Loucy (cell line): Measurements from ENCODE around the gene PFKFB2.

Source experiments
- H2AFZ ChIP-seq: fragments of 200-600 bp; sonication (generic); 2 replicates; pipeline ENCODE4 v1.6.0; 2016; ENCODE audit warnings: antibody characterized with exemption, mild to moderate bottlenecking, low read length, moderate library complexity
- H3F3A ChIP-seq: fragments of 200-600 bp; 2 replicates; pipeline ENCODE4 v1.6.0; 2016; ENCODE audit warnings: antibody characterized with exemption, low read depth, mild to moderate bottlenecking
- H3K27me3 ChIP-seq: fragments of 200-600 bp; sonication (generic); 2 replicates; pipeline ENCODE4 v1.6.1; 2014; ENCODE audit warnings: low read length, mild to moderate bottlenecking; ENCODE audit not compliant: insufficient read depth, poor library complexity, severe bottlenecking
- H3K36me3 ChIP-seq: fragments of 200-600 bp; sonication (generic); 2 replicates; pipeline ENCODE4 v1.6.1; 2016; ENCODE audit warnings: low read length; ENCODE audit not compliant: insufficient read depth
- H3K4me1 ChIP-seq: fragments of 200-600 bp; sonication (generic); 2 replicates; pipeline ENCODE4 v1.5.1; 2014; ENCODE audit warnings: low read length, mild to moderate bottlenecking; ENCODE audit not compliant: insufficient read depth, poor library complexity, severe bottlenecking
- H3K4me2 ChIP-seq: fragments of 200-600 bp; sonication (generic); 2 replicates; pipeline ENCODE4 v1.6.0; 2014; ENCODE audit warnings: antibody characterized with exemption, low read length, low read depth, mild to moderate bottlenecking; ENCODE audit not compliant: poor library complexity, severe bottlenecking
- H3K4me3 ChIP-seq: fragments of 200-600 bp; sonication (generic); 2 replicates; pipeline ENCODE4 v1.5.1; 2014; ENCODE audit warnings: low read length, mild to moderate bottlenecking, mixed read lengths; ENCODE audit not compliant: poor library complexity, severe bottlenecking
- H3K79me2 ChIP-seq: fragments of 200-600 bp; sonication (generic); 2 replicates; pipeline ENCODE4 v1.6.1; 2014; ENCODE audit warnings: low read length; ENCODE audit not compliant: insufficient read depth
- H3K9ac ChIP-seq: fragments of 200-600 bp; sonication (generic); 2 replicates; pipeline ENCODE4 v1.6.0; 2014; ENCODE audit warnings: mild to moderate bottlenecking, low read depth, low read length, moderate library complexity; ENCODE audit not compliant: poor library complexity, severe bottlenecking
- H3K9me2 ChIP-seq: fragments of 200-600 bp; sonication (generic); replicated peaks from 2 replicates; pipeline ENCODE4 v1.6.1; 2016; ENCODE audit warnings: low read depth, low read length, mixed read lengths
- H3K9me3 ChIP-seq: fragments of 200-600 bp; sonication (generic); 2 replicates; pipeline ENCODE4 v1.6.1; 2014; ENCODE audit warnings: mild to moderate bottlenecking, antibody characterized with exemption, low read length, low read depth; ENCODE audit not compliant: insufficient read depth
- H4K20me1 ChIP-seq: fragments of 200-600 bp; sonication (generic); 2 replicates; pipeline ENCODE4 v1.6.0; 2014; ENCODE audit warnings: antibody characterized with exemption, low read length, mild to moderate bottlenecking; ENCODE audit not compliant: insufficient read depth, poor library complexity, severe bottlenecking
- CTCF ChIP-seq: fragments of 200-600 bp; sonication (generic); conservative IDR thresholded peaks from 2 replicates; pipeline ENCODE4 v1.5.1; 2014; ENCODE audit warnings: mild to moderate bottlenecking, antibody characterized with exemption, low read length
- EZH2phosphoT487 ChIP-seq: fragments of 200-600 bp; IDR thresholded peaks from 2 replicates; pipeline ENCODE4 v1.6.1; 2018; ENCODE audit warnings: antibody characterized with exemption, mild to moderate bottlenecking, moderate library complexity, borderline replicate concordance

PFKFB2 gene

DNA sequence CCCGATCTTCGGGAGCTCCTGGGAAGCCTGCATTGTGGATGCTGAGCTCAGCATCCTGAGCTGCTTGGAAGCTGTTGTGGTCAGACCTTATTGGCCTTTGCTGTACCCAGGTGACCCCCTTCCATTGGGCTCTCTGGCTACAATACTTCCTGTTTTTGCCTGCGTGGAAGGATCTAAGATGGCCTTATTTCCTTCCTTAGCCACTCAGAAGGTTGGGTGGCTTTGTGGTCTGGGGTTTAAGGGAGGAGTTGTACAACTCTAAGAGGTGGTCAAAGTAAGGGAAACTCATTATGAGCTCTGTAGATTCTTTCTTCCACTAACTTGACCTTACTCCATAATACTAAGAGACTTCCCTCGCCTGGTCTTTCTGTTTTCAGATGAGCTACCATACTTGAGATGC, 17.7 kb downstream of the PFKFB2 start:
- H3K36me3 ChIP-seq, result no peaks in the 10 kb centered on the region
- H3F3A ChIP-seq, result no peaks in the 10 kb centered on the region
- no peaks in the 10 kb centered on the region for H4K20me1 ChIP-seq
- H3K27me3 ChIP-seq, result no peaks in the 10 kb centered on the region
- H2AFZ ChIP-seq, result peak overlapping the region; percentile 49
- H3K9me3 ChIP-seq, result no peaks in the 10 kb centered on the region
- no peaks in the 10 kb centered on the region for H3K9me2 ChIP-seq
- H3K4me1 ChIP-seq, result peaks cover 22% of the 10 kb centered on the region
- peak overlapping the region; percentile 47 for H3K4me2 ChIP-seq
- no peak overlapping the region for H3K9ac ChIP-seq
- H3K4me3 ChIP-seq, result peak overlapping the region; percentile 12
- TF ChIP-seq CTCF, result no peak
- TF ChIP-seq EZH2phosphoT487, result no peak
- H3K79me2 ChIP-seq, result no peaks in the 10 kb centered on the region

DNA sequence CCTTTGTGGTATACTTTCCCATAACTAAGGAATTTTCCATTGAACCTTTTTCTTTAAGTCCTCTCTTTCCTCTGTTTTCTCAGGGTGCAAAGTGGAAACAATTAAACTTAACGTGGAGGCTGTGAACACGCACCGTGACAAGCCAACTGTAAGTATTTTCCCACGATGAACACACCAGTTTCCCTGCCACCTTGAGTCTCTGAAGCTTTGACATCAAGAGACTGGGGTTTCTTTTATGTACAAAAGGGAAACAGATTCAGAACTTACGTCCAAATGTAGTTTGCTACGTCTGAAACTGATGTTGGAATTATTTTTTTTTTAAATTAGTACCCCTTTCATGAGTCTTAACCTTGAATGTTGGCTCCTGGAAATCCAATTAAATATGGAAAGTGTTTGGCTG, 18.4 kb downstream of the PFKFB2 start:
- no peaks in the 10 kb centered on the region for H3K36me3 ChIP-seq
- no peaks in the 10 kb centered on the region for H3F3A ChIP-seq
- no peaks in the 10 kb centered on the region for H3K79me2 ChIP-seq
- H3K9me2 ChIP-seq, result no peaks in the 10 kb centered on the region
- TF ChIP-seq EZH2phosphoT487 (no peak), CTCF (no peak)
- H3K9me3 ChIP-seq, result no peaks in the 10 kb centered on the region
- peaks cover 22% of the 10 kb centered on the region for H3K4me1 ChIP-seq
- no peaks in the 10 kb centered on the region for H3K27me3 ChIP-seq
- peak overlapping the region; percentile 47 for H3K4me2 ChIP-seq
- no peaks in the 10 kb centered on the region for H4K20me1 ChIP-seq
- no peak overlapping the region for H2AFZ ChIP-seq
- no peak overlapping the region for H3K9ac ChIP-seq
- H3K4me3 ChIP-seq, result peak overlapping the region; percentile 12

- no peaks in the 10 kb centered on the region for H3K9me2 ChIP-seq
- H3K4me3 ChIP-seq, result no peak overlapping the region
- no peaks in the 10 kb centered on the region for H3K27me3 ChIP-seq
- TF ChIP-seq EZH2phosphoT487, result no peak
- TF ChIP-seq CTCF, result no peak
- no peak overlapping the region for H3K4me2 ChIP-seq
- H3K9me3 ChIP-seq, result no peaks in the 10 kb centered on the region
- no peaks in the 10 kb centered on the region for H3K36me3 ChIP-seq
- no peaks in the 10 kb centered on the region for H4K20me1 ChIP-seq
- H2AFZ ChIP-seq, result no peak overlapping the region
- no peaks in the 10 kb centered on the region for H3F3A ChIP-seq
- H3K79me2 ChIP-seq, result no peaks in the 10 kb centered on the region
- H3K9ac ChIP-seq, result no peak overlapping the region
- peaks cover 22% of the 10 kb centered on the region for H3K4me1 ChIP-seq
Observed at GRCh38 chr1:207072233-207072632, 19.2 kb downstream of the PFKFB2 start.
